OCI-LY7 (cell line): ENCODE data around the gene UGT1A9.

Experiments used
- CTCF ChIP-seq: fragments of 200-600 bp; sonication (generic); conservative IDR thresholded peaks from 2 replicates; pipeline ENCODE4 v1.5.1; 2014; ENCODE audit warnings: mild to moderate bottlenecking, antibody characterized with exemption, low read length, moderate library complexity, mixed read lengths
- EZH2phosphoT487 ChIP-seq: fragments of 200-600 bp; sonication (generic); IDR thresholded peaks from 2 replicates; pipeline ENCODE4 v1.6.1; 2018; ENCODE audit warnings: low read depth, borderline replicate concordance, mild to moderate bottlenecking, mixed run types, antibody characterized with exemption, low read length, moderate library complexity, mixed read lengths

GRCh38 chr2:233713262-233713615 is 41.5 kb downstream of the UGT1A9 start:
- TF ChIP-seq CTCF (no peak), EZH2phosphoT487 (no peak)
